H9 (cell line): ENCODE measurements around the gene CAPN9. TPM values are rescaled to one million over a fixed set of nuclear protein-coding genes. Genes with fewer than 3 reads are reported as not detected.

Experiments used
- DNase-seq: peaks from one replicate; pipeline ENCODE4 v3.0.0-alpha.2; 2017
- H2AFZ ChIP-seq: one replicate; pipeline ENCODE4 v1.6.1; 2013; ENCODE audit warnings: mild to moderate bottlenecking, low read length, control low read depth, moderate library complexity
- H2AK5ac ChIP-seq: 2 replicates; pipeline ENCODE4 v1.6.1; 2013; ENCODE audit warnings: low read length, control low read depth, mixed read lengths; ENCODE audit not compliant: insufficient read length
- H2BK120ac ChIP-seq: one replicate; pipeline ENCODE4 v1.6.1; 2013; ENCODE audit warnings: low read depth, mild to moderate bottlenecking, low read length, control low read depth, inconsistent platforms; ENCODE audit not compliant: poor library complexity, severe bottlenecking
- H2BK12ac ChIP-seq: 2 replicates; pipeline ENCODE4 v1.6.1; 2013; ENCODE audit warnings: low read length, control low read depth, mixed read lengths, low read depth; ENCODE audit not compliant: insufficient read length
- H2BK15ac ChIP-seq: 2 replicates; pipeline ENCODE4 v1.6.1; 2013; ENCODE audit warnings: low read depth, low read length, control low read depth
- H2BK20ac ChIP-seq: one replicate; pipeline ENCODE4 v1.6.1; 2013; ENCODE audit warnings: low read depth, mild to moderate bottlenecking, low read length, control low read depth, inconsistent platforms; ENCODE audit not compliant: poor library complexity, severe bottlenecking
- H2BK5ac ChIP-seq: 2 replicates; pipeline ENCODE4 v1.6.1; 2013; ENCODE audit warnings: low read length, control low read depth, mixed read lengths; ENCODE audit not compliant: insufficient read length
- H3K14ac ChIP-seq: 2 replicates; pipeline ENCODE4 v1.6.1; 2013; ENCODE audit warnings: low read length, control low read depth; ENCODE audit not compliant: insufficient read depth
- H3K18ac ChIP-seq: 2 replicates; pipeline ENCODE4 v1.6.1; 2013; ENCODE audit warnings: low read depth, mild to moderate bottlenecking, mixed read lengths, low read length, control low read depth; ENCODE audit not compliant: insufficient read length
- H3K23ac ChIP-seq: 2 replicates; pipeline ENCODE4 v1.6.1; 2013; ENCODE audit warnings: low read length, control low read depth, mixed read lengths, low read depth; ENCODE audit not compliant: insufficient read length
- H3K23me2 ChIP-seq: 2 replicates; pipeline ENCODE4 v1.6.1; 2013; ENCODE audit warnings: low read depth, mild to moderate bottlenecking, mixed read lengths, low read length, control low read depth; ENCODE audit not compliant: insufficient read length, poor library complexity, severe bottlenecking
- H3K27ac ChIP-seq: 2 replicates; pipeline ENCODE4 v1.5.1; 2013; ENCODE audit warnings: low read length, control low read depth, mixed read lengths, low read depth; ENCODE audit not compliant: insufficient read length
- H3K27me3 ChIP-seq: 2 replicates; pipeline ENCODE4 v1.6.1; 2013; ENCODE audit warnings: low read length, control low read depth, inconsistent platforms; ENCODE audit not compliant: insufficient read depth
- H3K4ac ChIP-seq: 2 replicates; pipeline ENCODE4 v1.6.1; 2013; ENCODE audit warnings: low read depth, mild to moderate bottlenecking, control low read depth, inconsistent platforms, low read length, moderate library complexity
- H3K4me1 ChIP-seq: 2 replicates; pipeline ENCODE4 v1.6.1; 2013; ENCODE audit warnings: low read length, control low read depth, inconsistent platforms; ENCODE audit not compliant: insufficient read depth
- H3K4me2 ChIP-seq: 2 replicates; pipeline ENCODE4 v1.6.1; 2013; ENCODE audit warnings: low read length, control low read depth, mixed read lengths; ENCODE audit not compliant: insufficient read length, insufficient read depth
- H3K56ac ChIP-seq: 2 replicates; pipeline ENCODE4 v1.6.1; 2013; ENCODE audit warnings: low read depth, mild to moderate bottlenecking, mixed read lengths, low read length, control low read depth; ENCODE audit not compliant: insufficient read length
- H3K79me1 ChIP-seq: 2 replicates; pipeline ENCODE4 v1.6.1; 2013; ENCODE audit warnings: low read depth, mild to moderate bottlenecking, moderate library complexity, low read length, control low read depth, inconsistent platforms; ENCODE audit not compliant: insufficient read depth, poor library complexity, severe bottlenecking
- H3K79me2 ChIP-seq: 2 replicates; pipeline ENCODE4 v1.6.1; 2013; ENCODE audit warnings: low read length, control low read depth, inconsistent platforms; ENCODE audit not compliant: insufficient read depth
- H3K9ac ChIP-seq: 2 replicates; pipeline ENCODE4 v1.6.1; 2013; ENCODE audit warnings: low read length, control low read depth, mixed read lengths; ENCODE audit not compliant: insufficient read length; ENCODE audit errors: extremely low read depth
- H3K9me3 ChIP-seq: one replicate; pipeline ENCODE4 v1.6.1; 2013; ENCODE audit warnings: low read depth, low read length, inconsistent platforms; ENCODE audit not compliant: control insufficient read depth
- H3T11ph ChIP-seq: one replicate; pipeline ENCODE4 v1.6.1; 2013; ENCODE audit warnings: mild to moderate bottlenecking, low read length, control low read depth, inconsistent platforms
- H4K20me1 ChIP-seq: one replicate; pipeline ENCODE4 v1.6.1; 2013; ENCODE audit not compliant: control insufficient read depth, insufficient read length, insufficient read depth
- H4K5ac ChIP-seq: 2 replicates; pipeline ENCODE4 v1.6.1; 2013; ENCODE audit warnings: low read depth, mild to moderate bottlenecking, mixed read lengths, low read length, control low read depth; ENCODE audit not compliant: insufficient read length
- H4K8ac ChIP-seq: replicated peaks from 2 replicates; pipeline ENCODE4 v1.6.1; 2013; ENCODE audit warnings: low read length, control low read depth, mixed read lengths, low read depth; ENCODE audit not compliant: insufficient read length
- H4K91ac ChIP-seq: 2 replicates; pipeline ENCODE4 v1.6.1; 2013; ENCODE audit warnings: low read depth, mild to moderate bottlenecking, moderate library complexity, mixed read lengths, low read length, control low read depth; ENCODE audit not compliant: insufficient read length
- H3K27ac Mint-ChIP-seq, 3 experiments: 2 replicates in 2 of 3; 3 replicates in 1 of 3; pipeline ENCODE4 v1.8.0; 2020 to 2021; ENCODE audit warnings: mixed read lengths in 3 of 3, mild to moderate bottlenecking in 1 of 3, moderate library complexity in 1 of 3
- H3K27me3 Mint-ChIP-seq: 2 replicates; pipeline ENCODE4 v1.8.0; 2021; ENCODE audit warnings: low read depth, mild to moderate bottlenecking, moderate library complexity, mixed read lengths
- H3K36me3 Mint-ChIP-seq, 3 experiments: 2 replicates in 2 of 3; 3 replicates in 1 of 3; pipeline ENCODE4 v1.8.0; 2020 to 2021; ENCODE audit warnings: low read depth in 3 of 3, mixed read lengths in 3 of 3; ENCODE audit not compliant: insufficient read depth in 1 of 3
- H3K4me1 Mint-ChIP-seq, 2 experiments: 2 replicates each; pipeline ENCODE4 v1.8.0; 2020; ENCODE audit warnings: mixed read lengths in 2 of 2
- H3K4me3 Mint-ChIP-seq, 2 experiments: 2 replicates in 1 of 2; 3 replicates in 1 of 2; pipeline ENCODE4 v1.8.0; 2020 to 2021; ENCODE audit warnings: mild to moderate bottlenecking in 2 of 2, mixed read lengths in 2 of 2, moderate library complexity in 1 of 2
- H3K9me3 Mint-ChIP-seq, 2 experiments: 2 replicates in 1 of 2; 3 replicates in 1 of 2; pipeline ENCODE4 v1.8.0; 2020; ENCODE audit warnings: mild to moderate bottlenecking in 2 of 2, mixed read lengths in 2 of 2, moderate library complexity in 1 of 2
- WGBS: extraction: QIAGEN DNeasy Blood & Tissue Kit; methylation state at CpG from one replicate; pipeline ENCODE4 v1.1.7; 2013; ENCODE audit warnings: missing lambda C conversion rate, low lambda C conversion rate, mixed read lengths; ENCODE audit not compliant: insufficient read length; ENCODE audit errors: extremely low coverage; 5-methylcytosine and 5-hydroxymethylcytosine counted together
- total RNA-seq: library from RNA; stranded (reverse); gene quantifications from 2 replicates; pipeline ENCODE4 v1.2.1, GENCODE V29; 2021
- TF ChIP-seq, protein P1 (sequence below): fragments of 200-600 bp; sonication (generic); conservative IDR thresholded peaks from 3 replicates; pipeline ENCODE4 v1.8.0; 2021; ENCODE audit warnings: antibody characterized with exemption, mild to moderate bottlenecking

The CAPN9 gene
- total RNA-seq, 1 experiment from 2014 or later, result 0.22 TPM

DNA sequence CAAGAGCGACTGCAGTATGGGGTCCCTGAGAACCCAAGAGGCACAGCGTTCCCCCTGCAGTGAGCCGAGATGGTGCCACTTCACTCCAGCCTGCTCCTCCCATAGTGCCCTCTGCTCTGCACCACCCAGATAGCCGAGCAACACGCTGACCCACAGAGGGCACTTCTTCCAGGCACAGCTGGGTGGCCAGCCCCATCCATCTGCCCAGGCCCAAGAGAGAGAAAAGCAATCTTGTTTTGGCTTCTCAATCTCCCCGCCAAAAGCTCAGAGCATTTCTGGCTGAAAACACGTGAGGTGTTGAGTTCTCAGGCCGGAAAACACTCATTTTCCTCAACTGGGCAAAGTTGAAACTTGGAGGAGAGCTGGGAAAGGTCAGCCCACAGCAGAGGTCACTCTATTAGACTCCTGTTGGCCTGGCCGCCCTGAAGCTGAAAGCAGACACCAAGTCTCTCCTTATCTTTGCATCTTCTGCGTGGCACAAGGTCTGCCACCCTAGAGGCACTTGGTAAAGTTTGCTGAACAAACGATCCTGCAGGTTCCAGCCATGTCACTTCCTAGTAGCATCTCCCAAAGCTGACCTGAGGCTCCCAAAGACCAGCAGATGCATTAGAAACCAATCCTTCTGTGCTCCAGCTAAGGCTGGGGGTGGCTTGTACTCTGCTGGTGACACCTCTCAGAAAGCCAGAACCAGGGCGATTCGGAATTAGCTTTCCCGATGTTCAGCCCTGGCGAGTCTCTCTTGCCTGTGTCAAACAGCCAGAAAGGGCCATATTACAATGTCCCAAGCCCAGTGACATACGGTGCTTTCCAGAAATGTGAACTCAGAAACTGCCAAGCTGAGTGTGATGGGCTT lies 10.9 kb downstream of the CAPN9 start:
- no peaks in the 10 kb centered on the region for H3K23me2 ChIP-seq

More for the DNA sequence above, 10.9 kb downstream of the CAPN9 start:
- no CpG with 5 or more reads among the region's 16 CpGs for WGBS
- H3K4me1 Mint-ChIP-seq, result peaks cover 7 to 14% of the 10 kb centered on the region in 2 experiments
- Histone ChIP-seq H3K27ac (no peak overlapping the region), H2BK15ac (no peak overlapping the region), H3K23ac (no peak overlapping the region), H2BK20ac (no peak overlapping the region), H2BK5ac (no peak overlapping the region), H3K4ac (no peak overlapping the region), H3K14ac (no peak overlapping the region), H3K9ac (no peak overlapping the region), H4K20me1 (no peaks in the 10 kb centered on the region), H3T11ph (no peak overlapping the region), H2BK120ac (no peak overlapping the region), H4K5ac (no peak overlapping the region), H3K56ac (no peak overlapping the region), H3K27me3 (no peaks in the 10 kb centered on the region), H3K79me2 (no peaks in the 10 kb centered on the region), H3K79me1 (no peaks in the 10 kb centered on the region), H2BK12ac (no peak overlapping the region), H2AK5ac (no peak overlapping the region), H3K4me1 (no peaks in the 10 kb centered on the region), H4K8ac (no peak overlapping the region), H4K91ac (no peak overlapping the region), H3K9me3 (no peaks in the 10 kb centered on the region), H3K4me2 (no peak overlapping the region), H3K18ac (no peak overlapping the region), H2AFZ (no peak overlapping the region)
- no peak overlapping the region for H3K4me3 Mint-ChIP-seq
- H3K27ac Mint-ChIP-seq, result no peak overlapping the region
- TF ChIP-seq, protein P1, sequence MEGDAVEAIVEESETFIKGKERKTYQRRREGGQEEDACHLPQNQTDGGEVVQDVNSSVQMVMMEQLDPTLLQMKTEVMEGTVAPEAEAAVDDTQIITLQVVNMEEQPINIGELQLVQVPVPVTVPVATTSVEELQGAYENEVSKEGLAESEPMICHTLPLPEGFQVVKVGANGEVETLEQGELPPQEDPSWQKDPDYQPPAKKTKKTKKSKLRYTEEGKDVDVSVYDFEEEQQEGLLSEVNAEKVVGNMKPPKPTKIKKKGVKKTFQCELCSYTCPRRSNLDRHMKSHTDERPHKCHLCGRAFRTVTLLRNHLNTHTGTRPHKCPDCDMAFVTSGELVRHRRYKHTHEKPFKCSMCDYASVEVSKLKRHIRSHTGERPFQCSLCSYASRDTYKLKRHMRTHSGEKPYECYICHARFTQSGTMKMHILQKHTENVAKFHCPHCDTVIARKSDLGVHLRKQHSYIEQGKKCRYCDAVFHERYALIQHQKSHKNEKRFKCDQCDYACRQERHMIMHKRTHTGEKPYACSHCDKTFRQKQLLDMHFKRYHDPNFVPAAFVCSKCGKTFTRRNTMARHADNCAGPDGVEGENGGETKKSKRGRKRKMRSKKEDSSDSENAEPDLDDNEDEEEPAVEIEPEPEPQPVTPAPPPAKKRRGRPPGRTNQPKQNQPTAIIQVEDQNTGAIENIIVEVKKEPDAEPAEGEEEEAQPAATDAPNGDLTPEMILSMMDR, result no peak
- no peaks in the 10 kb centered on the region for H3K9me3 Mint-ChIP-seq
- no peaks in the 10 kb centered on the region; a peak in 1 of 7 replicates for H3K36me3 Mint-ChIP-seq
- DNase-seq, result no peak
- peaks cover 32% of the 10 kb centered on the region for H3K27me3 Mint-ChIP-seq
